Smooth muscle cell (in vitro differentiated cells): ENCODE measurements around the gene CRISP3. TPM values are rescaled to one million over a fixed set of nuclear protein-coding genes. Genes with fewer than 3 reads are reported as not detected.

Source experiments
- DNase-seq: peaks from one replicate; lab custom pipeline; 2025; ENCODE audit not compliant: unreplicated experiment; lab: John Stamatoyannopoulos, UW
- H2AFZ ChIP-seq: fragments of 200-600 bp; sonication (generic); 2 replicates; pipeline ENCODE4 v1.6.0; 2016; ENCODE audit warnings: antibody characterized with exemption, low read depth, mild to moderate bottlenecking
- H3F3A ChIP-seq: fragments of 200-600 bp; sonication (generic); 2 replicates; pipeline ENCODE4 v1.6.0; 2017; ENCODE audit warnings: antibody characterized with exemption, low read depth
- H3K27ac ChIP-seq: fragments of 200-600 bp; sonication (generic); 2 replicates; pipeline ENCODE4 v1.5.1; 2016; ENCODE audit warnings: low read depth, mild to moderate bottlenecking
- H3K27me3 ChIP-seq: fragments of 200-600 bp; sonication (generic); 2 replicates; pipeline ENCODE4 v1.6.1; 2016; ENCODE audit warnings: low read depth, mild to moderate bottlenecking
- H3K36me3 ChIP-seq: fragments of 200-600 bp; sonication (generic); 2 replicates; pipeline ENCODE4 v1.5.1; 2016; ENCODE audit warnings: low read depth
- H3K4me1 ChIP-seq: fragments of 200-600 bp; sonication (generic); 2 replicates; pipeline ENCODE4 v1.5.1; 2016; ENCODE audit warnings: low read depth
- H3K4me2 ChIP-seq: fragments of 200-600 bp; sonication (generic); 2 replicates; pipeline ENCODE4 v1.6.0; 2016; ENCODE audit warnings: mild to moderate bottlenecking
- H3K4me3 ChIP-seq: fragments of 200-600 bp; sonication (generic); 2 replicates; pipeline ENCODE4 v1.5.1; 2016; ENCODE audit warnings: mild to moderate bottlenecking
- H3K79me2 ChIP-seq: fragments of 200-600 bp; sonication (generic); 2 replicates; pipeline ENCODE4 v1.6.0; 2016; ENCODE audit warnings: low read depth, mild to moderate bottlenecking
- H3K9ac ChIP-seq: fragments of 200-600 bp; sonication (generic); 2 replicates; pipeline ENCODE4 v1.6.0; 2016; ENCODE audit warnings: low read depth
- H3K9me3 ChIP-seq: fragments of 200-600 bp; sonication (generic); replicated peaks from 2 replicates; pipeline ENCODE4 v1.5.1; 2016; ENCODE audit warnings: low read depth
- H4K20me1 ChIP-seq: fragments of 200-600 bp; sonication (generic); 2 replicates; pipeline ENCODE4 v1.6.0; 2016; ENCODE audit warnings: low read depth
- WGBS: methylation state at CpG from one replicate; pipeline ENCODE4 v1.1.7; 2016; ENCODE audit warnings: low lambda C conversion rate; 5-methylcytosine and 5-hydroxymethylcytosine counted together
- polyA plus RNA-seq: library from polyadenylated mRNA; unstranded; fragments of >200 nt; fragmentation: Nextera tagmentation; extraction: Ambion mirVana; gene quantifications from 2 replicates; pipeline ENCODE4 v1.2.1, GENCODE V29; 2016
- total RNA-seq: library from RNA; depleted of rRNA; stranded (reverse); fragments of >200 nt; gene quantifications from 2 replicates; pipeline ENCODE4 v1.2.3, GENCODE V29; 2014
- TF ChIP-seq, protein P1 (sequence below): fragments of 200-600 bp; sonication (generic); IDR thresholded peaks from 2 replicates; pipeline ENCODE4 v1.5.1; 2017; ENCODE audit warnings: borderline replicate concordance, mild to moderate bottlenecking, antibody characterized with exemption; ENCODE audit not compliant: insufficient read depth, poor library complexity, severe bottlenecking

The CRISP3 gene
- total and polyA plus RNA-seq, 2 experiments from 2014 or later: 4.3 TPM; not detected in 1

DNA sequence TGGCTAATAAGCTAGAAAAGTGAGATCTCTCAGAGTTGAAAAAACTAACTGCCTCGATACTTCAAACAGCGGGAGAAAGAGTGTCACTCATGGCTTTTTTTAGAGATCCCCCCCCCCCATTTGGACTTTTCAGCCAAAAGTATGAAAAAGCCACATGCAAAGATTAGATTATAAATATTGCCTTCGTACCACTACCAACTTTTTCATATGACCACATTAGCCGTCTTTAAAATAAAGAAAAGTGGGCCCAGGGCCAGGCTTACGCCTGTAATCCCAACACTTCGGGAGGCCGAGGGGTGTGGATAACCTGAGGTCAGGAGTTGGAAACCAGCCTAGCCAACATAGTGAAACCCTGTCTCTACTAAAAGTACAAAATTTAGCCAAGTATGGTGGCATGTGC is 38.5 kb upstream of the CRISP3 start:
- H3K9ac ChIP-seq: no peak overlapping the region
- TF ChIP-seq, protein P1, sequence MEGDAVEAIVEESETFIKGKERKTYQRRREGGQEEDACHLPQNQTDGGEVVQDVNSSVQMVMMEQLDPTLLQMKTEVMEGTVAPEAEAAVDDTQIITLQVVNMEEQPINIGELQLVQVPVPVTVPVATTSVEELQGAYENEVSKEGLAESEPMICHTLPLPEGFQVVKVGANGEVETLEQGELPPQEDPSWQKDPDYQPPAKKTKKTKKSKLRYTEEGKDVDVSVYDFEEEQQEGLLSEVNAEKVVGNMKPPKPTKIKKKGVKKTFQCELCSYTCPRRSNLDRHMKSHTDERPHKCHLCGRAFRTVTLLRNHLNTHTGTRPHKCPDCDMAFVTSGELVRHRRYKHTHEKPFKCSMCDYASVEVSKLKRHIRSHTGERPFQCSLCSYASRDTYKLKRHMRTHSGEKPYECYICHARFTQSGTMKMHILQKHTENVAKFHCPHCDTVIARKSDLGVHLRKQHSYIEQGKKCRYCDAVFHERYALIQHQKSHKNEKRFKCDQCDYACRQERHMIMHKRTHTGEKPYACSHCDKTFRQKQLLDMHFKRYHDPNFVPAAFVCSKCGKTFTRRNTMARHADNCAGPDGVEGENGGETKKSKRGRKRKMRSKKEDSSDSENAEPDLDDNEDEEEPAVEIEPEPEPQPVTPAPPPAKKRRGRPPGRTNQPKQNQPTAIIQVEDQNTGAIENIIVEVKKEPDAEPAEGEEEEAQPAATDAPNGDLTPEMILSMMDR: no peak
- WGBS: 96% methylated on average over 7 of the region's 7 CpGs

DNA sequence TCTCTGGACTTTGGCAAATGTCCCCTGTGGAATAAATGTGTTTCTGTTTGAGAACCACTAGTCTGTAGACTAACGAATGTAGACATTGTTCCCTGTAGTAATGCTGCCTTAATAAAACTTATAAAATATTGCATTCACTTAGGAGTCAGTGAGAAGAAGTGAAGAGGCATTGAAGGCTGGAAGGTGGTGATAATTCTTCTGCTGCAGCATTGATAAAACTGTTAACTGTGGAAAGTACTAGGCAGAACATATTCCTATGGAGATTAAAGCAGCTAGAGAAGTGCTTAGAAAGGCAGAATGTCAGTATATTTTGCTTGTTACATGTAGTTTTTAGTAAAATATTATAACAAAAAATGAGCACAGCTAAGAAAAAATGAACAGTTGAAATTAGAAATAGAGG is 38.1 kb upstream of the CRISP3 start:
- no peaks in the 10 kb centered on the region for H4K20me1 ChIP-seq
- H3K27me3 ChIP-seq: no peaks in the 10 kb centered on the region
- no peaks in the 10 kb centered on the region for H3K4me1 ChIP-seq
- no peak overlapping the region for H2AFZ ChIP-seq
- H3K79me2 ChIP-seq: no peaks in the 10 kb centered on the region
- H3K36me3 ChIP-seq: no peaks in the 10 kb centered on the region
- TF ChIP-seq, protein P1: no peak
- no peak overlapping the region for H3K4me2 ChIP-seq
- H3K4me3 ChIP-seq: no peak overlapping the region
- no peak overlapping the region for H3K9ac ChIP-seq
- no peak for DNase-seq
- H3F3A ChIP-seq: no peaks in the 10 kb centered on the region
- H3K27ac ChIP-seq: no peak overlapping the region
- no peaks in the 10 kb centered on the region for H3K9me3 ChIP-seq
- 82% methylated on average over 1 of the region's 1 CpG for WGBS

More for the DNA sequence above, 38.5 kb upstream of the CRISP3 start:
- Histone ChIP-seq H3K4me2 (no peak overlapping the region), H3K27ac (no peak overlapping the region), H3K4me3 (no peak overlapping the region), H3K4me1 (no peaks in the 10 kb centered on the region), H3K9me3 (no peaks in the 10 kb centered on the region), H3F3A (no peaks in the 10 kb centered on the region), H3K36me3 (no peaks in the 10 kb centered on the region), H3K27me3 (no peaks in the 10 kb centered on the region), H4K20me1 (no peaks in the 10 kb centered on the region), H2AFZ (no peak overlapping the region), H3K79me2 (no peaks in the 10 kb centered on the region)
- DNase-seq: no peak

DNA sequence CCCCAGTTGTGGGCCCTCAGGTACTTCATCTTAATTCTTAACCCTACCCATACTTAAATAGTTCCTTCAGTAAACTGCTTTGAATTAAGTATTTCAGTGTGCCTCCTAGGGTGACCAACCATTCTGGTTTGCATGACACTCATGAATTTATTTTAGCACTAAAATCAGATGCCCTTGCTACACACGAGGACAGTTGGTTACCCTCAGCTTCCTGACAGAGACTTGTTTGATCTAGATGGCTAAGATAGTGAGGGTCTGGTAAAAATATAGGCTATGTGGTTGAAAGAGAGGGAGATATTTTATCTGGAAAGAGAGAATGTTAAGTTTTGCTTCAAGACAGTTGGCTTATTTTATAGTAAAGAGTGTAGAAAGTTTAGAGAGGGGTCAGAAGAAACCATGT is 32.3 kb upstream of the CRISP3 start:
- Histone ChIP-seq H3K4me3 (no peak overlapping the region), H3K27me3 (no peaks in the 10 kb centered on the region), H3K9ac (no peak overlapping the region), H3K4me1 (no peaks in the 10 kb centered on the region), H3F3A (no peaks in the 10 kb centered on the region), H3K4me2 (no peak overlapping the region), H3K27ac (no peak overlapping the region), H4K20me1 (no peaks in the 10 kb centered on the region), H2AFZ (no peak overlapping the region), H3K9me3 (no peaks in the 10 kb centered on the region), H3K79me2 (no peaks in the 10 kb centered on the region), H3K36me3 (no peaks in the 10 kb centered on the region)
- 45% methylated on average over 1 of the region's 1 CpG for WGBS
- TF ChIP-seq, protein P1: no peak
- no peak for DNase-seq

DNA sequence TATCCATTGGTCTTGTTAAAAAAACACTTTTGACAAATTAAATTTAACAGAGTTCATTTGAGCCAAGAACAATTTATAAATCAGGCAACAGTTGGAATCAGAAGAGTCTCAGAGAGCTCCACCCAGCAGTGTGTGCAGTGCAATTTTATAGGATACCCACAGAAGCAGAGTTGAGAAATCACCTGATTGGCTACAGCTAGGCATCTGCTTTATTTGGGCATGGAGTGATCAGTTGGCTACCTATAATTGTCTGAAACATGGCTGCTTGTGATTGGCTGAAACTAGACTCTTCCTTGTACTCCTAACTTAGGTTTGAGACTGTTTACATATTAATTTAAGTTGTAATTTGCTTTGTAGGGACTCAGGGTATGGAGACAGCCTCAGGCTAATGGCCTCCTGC is 30.9 kb upstream of the CRISP3 start:
- Histone ChIP-seq H3F3A (no peaks in the 10 kb centered on the region), H3K4me2 (no peak overlapping the region), H3K4me3 (no peak overlapping the region), H3K4me1 (no peaks in the 10 kb centered on the region), H2AFZ (no peak overlapping the region), H3K27me3 (no peaks in the 10 kb centered on the region), H3K27ac (no peak overlapping the region), H3K9ac (no peak overlapping the region), H4K20me1 (no peaks in the 10 kb centered on the region), H3K9me3 (no peaks in the 10 kb centered on the region), H3K36me3 (no peaks in the 10 kb centered on the region), H3K79me2 (no peaks in the 10 kb centered on the region)
- TF ChIP-seq, protein P1: no peak
- DNase-seq: no peak
